ENCODE data around the gene PGM5. TPM values are rescaled to one million over a fixed set of nuclear protein-coding genes. Genes with fewer than 3 reads are reported as not detected.

Gene PGM5
- total and polyA plus RNA-seq, 2 of the 8 experiments (the other 6 are each of a cell fraction or from before 2014, with no cell fraction given), result not detected

- TF ChIP-seq POU5F1 (IDR thresholded peaks at IDR 0.05; ENCODE audit: low read depth, low read length) (no peak), RXRA (IDR thresholded peaks at IDR 0.05; ENCODE audit: insufficient read depth, low read depth, low read length) (no peak), MAFK (IDR thresholded peaks at IDR 0.05; ENCODE audit: low read depth, low read length) (no peak), CBX8 (IDR thresholded peaks at IDR 0.05; ENCODE audit: borderline replicate concordance, low read depth, low read length) (no peak), SP2 (IDR thresholded peaks at IDR 0.05; ENCODE audit: low read length) (no peak), ASH2L (IDR thresholded peaks at IDR 0.05; ENCODE audit: low read length) (no peak)
- TF ChIP-seq, protein P1, sequence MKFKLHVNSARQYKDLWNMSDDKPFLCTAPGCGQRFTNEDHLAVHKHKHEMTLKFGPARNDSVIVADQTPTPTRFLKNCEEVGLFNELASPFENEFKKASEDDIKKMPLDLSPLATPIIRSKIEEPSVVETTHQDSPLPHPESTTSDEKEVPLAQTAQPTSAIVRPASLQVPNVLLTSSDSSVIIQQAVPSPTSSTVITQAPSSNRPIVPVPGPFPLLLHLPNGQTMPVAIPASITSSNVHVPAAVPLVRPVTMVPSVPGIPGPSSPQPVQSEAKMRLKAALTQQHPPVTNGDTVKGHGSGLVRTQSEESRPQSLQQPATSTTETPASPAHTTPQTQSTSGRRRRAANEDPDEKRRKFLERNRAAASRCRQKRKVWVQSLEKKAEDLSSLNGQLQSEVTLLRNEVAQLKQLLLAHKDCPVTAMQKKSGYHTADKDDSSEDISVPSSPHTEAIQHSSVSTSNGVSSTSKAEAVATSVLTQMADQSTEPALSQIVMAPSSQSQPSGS (IDR thresholded peaks at IDR 0.05; ENCODE audit: low read length), result no peak
Measured at GRCh38 chr9:68482548-68482947, 126.1 kb downstream of the PGM5 start (continued).
